BE2C (cell line): Measurements from ENCODE around the gene SFMBT2.

Experiments
- DNase-seq: peaks from one replicate; pipeline ENCODE4 v3.0.0-alpha.2; 2020
- H3K27me3 ChIP-seq: fragments of 250-450 bp; sonication (Bioruptor Pico); 2 replicates; pipeline ENCODE4 v1.5.1; 2020; ENCODE audit warnings: mild to moderate bottlenecking
- H3K36me3 ChIP-seq: fragments of 250-450 bp; sonication (Bioruptor Pico); 2 replicates; pipeline ENCODE4 v1.5.1; 2020; ENCODE audit warnings: mild to moderate bottlenecking
- H3K4me1 ChIP-seq: fragments of 250-450 bp; sonication (Bioruptor Pico); 2 replicates; pipeline ENCODE4 v1.5.1; 2020
- H3K4me3 ChIP-seq: 2 replicates; pipeline ENCODE4 v1.5.1; 2011; ENCODE audit warnings: low read depth, low read length
- H3K9me3 ChIP-seq: fragments of 250-450 bp; sonication (Bioruptor Pico); 2 replicates; pipeline ENCODE4 v1.5.1; 2020
- TF ChIP-seq, protein P1 (sequence below): IDR thresholded peaks from 2 replicates; pipeline ENCODE4 v1.5.1; 2012; ENCODE audit warnings: mild to moderate bottlenecking, low read depth, low read length

The SFMBT2 gene

DNA sequence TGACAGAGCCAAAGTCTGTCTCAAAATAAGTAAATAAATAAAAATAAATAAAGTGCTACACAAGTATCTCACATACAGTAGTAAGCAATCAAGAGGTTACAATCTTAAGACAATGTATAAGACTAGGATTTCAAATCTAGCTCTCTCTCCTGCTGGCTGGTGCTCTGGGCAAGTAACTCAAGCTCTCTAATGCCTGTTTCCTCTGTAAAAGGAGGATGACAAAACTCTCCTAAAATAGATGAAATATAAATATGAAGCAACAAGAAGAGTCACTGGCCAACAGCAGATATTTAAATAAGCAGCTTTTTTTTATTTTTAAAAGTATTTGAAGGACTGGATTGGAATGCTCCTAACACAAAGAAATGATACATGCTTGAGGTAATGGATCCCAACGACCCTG lies 7.2 kb downstream of the SFMBT2 start:
- Histone ChIP-seq H3K4me1 (no peaks in the 10 kb centered on the region; the same call in 1 of the 2 replicates), H3K4me3 (no peak overlapping the region), H3K27me3 (no peaks in the 10 kb centered on the region), H3K36me3 (no peaks in the 10 kb centered on the region), H3K9me3 (no peaks in the 10 kb centered on the region)
- TF ChIP-seq, protein P1, sequence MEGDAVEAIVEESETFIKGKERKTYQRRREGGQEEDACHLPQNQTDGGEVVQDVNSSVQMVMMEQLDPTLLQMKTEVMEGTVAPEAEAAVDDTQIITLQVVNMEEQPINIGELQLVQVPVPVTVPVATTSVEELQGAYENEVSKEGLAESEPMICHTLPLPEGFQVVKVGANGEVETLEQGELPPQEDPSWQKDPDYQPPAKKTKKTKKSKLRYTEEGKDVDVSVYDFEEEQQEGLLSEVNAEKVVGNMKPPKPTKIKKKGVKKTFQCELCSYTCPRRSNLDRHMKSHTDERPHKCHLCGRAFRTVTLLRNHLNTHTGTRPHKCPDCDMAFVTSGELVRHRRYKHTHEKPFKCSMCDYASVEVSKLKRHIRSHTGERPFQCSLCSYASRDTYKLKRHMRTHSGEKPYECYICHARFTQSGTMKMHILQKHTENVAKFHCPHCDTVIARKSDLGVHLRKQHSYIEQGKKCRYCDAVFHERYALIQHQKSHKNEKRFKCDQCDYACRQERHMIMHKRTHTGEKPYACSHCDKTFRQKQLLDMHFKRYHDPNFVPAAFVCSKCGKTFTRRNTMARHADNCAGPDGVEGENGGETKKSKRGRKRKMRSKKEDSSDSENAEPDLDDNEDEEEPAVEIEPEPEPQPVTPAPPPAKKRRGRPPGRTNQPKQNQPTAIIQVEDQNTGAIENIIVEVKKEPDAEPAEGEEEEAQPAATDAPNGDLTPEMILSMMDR: no peak
- DNase-seq: no peak

DNA sequence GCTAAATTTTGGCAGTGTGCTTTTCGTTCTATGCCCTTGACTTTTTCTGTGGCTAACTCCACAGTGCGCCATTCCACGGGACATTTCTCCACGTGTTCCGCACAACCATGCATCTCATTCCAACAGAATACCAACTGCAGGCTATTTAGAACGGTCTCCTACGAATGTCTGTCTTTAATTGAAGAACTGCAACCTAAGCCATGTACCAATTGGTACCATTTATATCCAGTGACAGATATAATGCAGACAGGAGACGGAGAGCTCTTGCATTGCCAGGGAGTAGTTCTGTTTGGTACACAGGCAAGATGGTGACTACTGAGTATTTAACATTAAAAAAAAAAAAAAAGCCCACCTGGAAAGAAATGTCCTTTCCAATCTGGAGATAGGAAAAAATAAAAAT lies 9.1 kb downstream of the SFMBT2 start:
- no peaks in the 10 kb centered on the region for H3K27me3 ChIP-seq
- H3K9me3 ChIP-seq: no peaks in the 10 kb centered on the region
- H3K4me1 ChIP-seq: no peaks in the 10 kb centered on the region; the same call in 1 of the 2 replicates
- TF ChIP-seq, protein P1: no peak
- H3K4me3 ChIP-seq: no peak overlapping the region
- no peak for DNase-seq
- H3K36me3 ChIP-seq: no peaks in the 10 kb centered on the region

DNA sequence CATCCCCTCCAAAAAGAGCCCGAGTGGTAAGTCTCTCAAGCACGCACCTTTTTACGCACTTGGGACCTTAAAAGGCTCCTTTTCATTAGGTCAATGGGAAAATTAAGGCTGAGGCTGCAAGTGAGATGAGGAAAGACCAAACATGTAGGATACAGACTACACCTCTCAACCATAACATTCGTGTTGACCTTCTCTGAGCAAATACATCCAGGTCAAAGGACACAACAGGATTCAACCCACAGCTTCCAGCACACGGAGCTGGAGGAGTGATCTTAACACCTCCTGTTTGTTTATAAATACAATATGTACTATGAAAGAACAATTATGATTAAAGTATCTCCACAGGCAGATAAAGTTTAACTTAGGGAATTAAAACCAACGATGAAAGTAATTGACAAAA lies 9.7 kb downstream of the SFMBT2 start:
- TF ChIP-seq, protein P1: no peak
- no peaks in the 10 kb centered on the region for H3K4me1 ChIP-seq
- no peaks in the 10 kb centered on the region for H3K9me3 ChIP-seq
- no peak for DNase-seq
- H3K27me3 ChIP-seq: no peaks in the 10 kb centered on the region
- no peak overlapping the region for H3K4me3 ChIP-seq
- no peaks in the 10 kb centered on the region for H3K36me3 ChIP-seq

DNA sequence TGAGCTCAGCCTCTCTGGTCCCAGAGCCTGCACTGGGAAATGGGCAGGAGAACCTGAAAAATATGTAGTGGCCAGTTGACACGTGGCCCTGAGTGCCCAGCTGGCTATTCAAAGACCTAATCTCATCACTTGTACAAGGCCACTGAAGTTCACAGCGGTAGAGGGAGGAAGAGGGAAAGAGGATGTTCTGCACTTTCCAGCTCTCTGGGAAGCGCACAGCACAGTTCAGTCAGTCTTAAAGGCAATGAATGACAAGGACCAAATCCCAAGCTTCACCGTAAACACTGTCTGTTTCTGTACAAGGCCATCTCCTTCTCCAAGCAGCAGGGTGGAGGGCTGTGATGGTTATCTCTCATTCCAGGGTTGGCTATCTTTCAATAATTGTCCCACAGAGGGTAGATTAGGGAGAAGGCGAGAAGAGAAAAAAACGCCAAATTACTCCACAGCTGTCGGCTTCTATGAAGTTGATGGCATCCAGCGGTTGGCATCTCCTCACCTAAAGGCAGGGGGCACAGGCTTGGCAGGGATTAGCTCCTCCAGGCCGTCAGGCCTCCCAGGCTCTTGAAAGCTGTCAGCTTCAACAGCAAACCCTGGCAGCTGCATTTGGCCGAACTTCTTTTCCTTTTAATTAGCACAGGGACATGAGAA lies 10.6 kb downstream of the SFMBT2 start:
- TF ChIP-seq, protein P1: no peak
- Histone ChIP-seq H3K36me3 (no peaks in the 10 kb centered on the region), H3K4me3 (no peak overlapping the region), H3K27me3 (no peaks in the 10 kb centered on the region), H3K9me3 (no peaks in the 10 kb centered on the region), H3K4me1 (no peaks in the 10 kb centered on the region)
- DNase-seq: no peak

DNA sequence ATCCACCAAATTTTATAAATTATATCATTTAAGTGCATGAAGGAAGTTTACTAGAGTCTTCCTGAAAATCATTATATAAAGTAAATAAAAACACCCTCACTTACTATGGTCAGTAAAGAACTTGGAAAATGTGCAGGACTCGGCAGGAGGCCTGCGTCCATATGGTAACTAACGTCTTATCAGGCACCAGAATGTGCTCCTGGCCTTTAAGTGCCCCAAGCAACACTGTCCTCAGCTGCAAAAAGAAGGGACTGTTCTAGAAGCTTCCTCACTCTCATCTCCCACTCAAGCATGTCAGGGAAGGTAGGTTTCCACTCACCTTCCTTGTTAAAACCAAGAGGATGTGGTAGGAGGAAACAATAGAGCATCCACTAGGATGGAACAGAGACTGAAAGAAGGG lies 11.3 kb downstream of the SFMBT2 start:
- Histone ChIP-seq H3K4me3 (no peak overlapping the region), H3K27me3 (no peaks in the 10 kb centered on the region), H3K9me3 (no peaks in the 10 kb centered on the region), H3K36me3 (no peaks in the 10 kb centered on the region), H3K4me1 (no peaks in the 10 kb centered on the region)
- DNase-seq: no peak
- TF ChIP-seq, protein P1: no peak
